PC-9 (cell line): ENCODE measurements around the gene ZFPM1.

Source experiments
- EZH2 ChIP-seq: fragments of 200-600 bp; sonication (generic); IDR thresholded peaks from 2 replicates; pipeline ENCODE4 v1.8.0; 2017; ENCODE audit warnings: antibody characterized with exemption, low read depth
- TF ChIP-seq, protein P1 (sequence below): fragments of 200-600 bp; sonication (generic); conservative IDR thresholded peaks from 2 replicates; pipeline ENCODE4 v1.6.1; 2017; ENCODE audit warnings: mixed run types, antibody characterized with exemption, mild to moderate bottlenecking, moderate library complexity

DNA sequence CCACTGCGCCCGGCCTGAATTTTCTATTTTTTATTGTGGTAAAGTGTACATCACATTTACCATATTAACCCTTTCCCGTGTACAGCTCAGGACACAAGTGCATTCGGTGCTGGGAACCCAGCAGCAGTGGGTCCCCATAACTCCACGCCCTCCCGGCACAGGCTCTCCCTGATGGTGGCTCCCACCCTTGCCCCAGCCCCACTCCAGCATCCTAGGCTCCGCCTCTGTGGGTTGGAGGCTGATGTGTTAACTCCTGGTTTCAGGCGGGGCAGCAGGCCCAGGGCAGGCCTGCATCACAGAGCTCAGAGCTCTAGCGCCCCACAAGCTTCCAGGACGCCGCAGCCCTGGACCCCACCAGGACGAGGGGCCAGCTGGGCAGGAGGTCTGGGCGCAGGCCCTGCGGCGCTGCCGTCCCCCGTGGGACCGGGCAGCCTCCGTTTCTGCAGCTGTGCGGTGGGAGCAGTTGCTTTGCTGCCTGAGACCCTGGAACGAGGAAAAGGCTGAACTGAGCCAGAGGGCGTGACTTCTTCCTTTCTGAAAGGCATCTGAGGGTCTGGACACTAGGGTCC lies 19.6 kb downstream of the ZFPM1 start:
- TF ChIP-seq EZH2, result no peak
- TF ChIP-seq, protein P1, sequence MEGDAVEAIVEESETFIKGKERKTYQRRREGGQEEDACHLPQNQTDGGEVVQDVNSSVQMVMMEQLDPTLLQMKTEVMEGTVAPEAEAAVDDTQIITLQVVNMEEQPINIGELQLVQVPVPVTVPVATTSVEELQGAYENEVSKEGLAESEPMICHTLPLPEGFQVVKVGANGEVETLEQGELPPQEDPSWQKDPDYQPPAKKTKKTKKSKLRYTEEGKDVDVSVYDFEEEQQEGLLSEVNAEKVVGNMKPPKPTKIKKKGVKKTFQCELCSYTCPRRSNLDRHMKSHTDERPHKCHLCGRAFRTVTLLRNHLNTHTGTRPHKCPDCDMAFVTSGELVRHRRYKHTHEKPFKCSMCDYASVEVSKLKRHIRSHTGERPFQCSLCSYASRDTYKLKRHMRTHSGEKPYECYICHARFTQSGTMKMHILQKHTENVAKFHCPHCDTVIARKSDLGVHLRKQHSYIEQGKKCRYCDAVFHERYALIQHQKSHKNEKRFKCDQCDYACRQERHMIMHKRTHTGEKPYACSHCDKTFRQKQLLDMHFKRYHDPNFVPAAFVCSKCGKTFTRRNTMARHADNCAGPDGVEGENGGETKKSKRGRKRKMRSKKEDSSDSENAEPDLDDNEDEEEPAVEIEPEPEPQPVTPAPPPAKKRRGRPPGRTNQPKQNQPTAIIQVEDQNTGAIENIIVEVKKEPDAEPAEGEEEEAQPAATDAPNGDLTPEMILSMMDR, result no peak
